IPS DF 6.9 (cell line): ENCODE measurements around the gene NCK2.

Experiments used
- DNase-seq: peaks from one replicate; pipeline ENCODE4 v3.0.0-alpha.2; 2013; ENCODE audit warnings: low read depth, low spot score
- H3K27ac ChIP-seq: one replicate; pipeline ENCODE4 v1.5.1; 2013; ENCODE audit warnings: low read length, control low read depth
- H3K27me3 ChIP-seq: 2 replicates; pipeline ENCODE4 v1.6.1; 2013; ENCODE audit warnings: mild to moderate bottlenecking, low read length; ENCODE audit not compliant: control insufficient read depth, insufficient read depth
- H3K36me3 ChIP-seq: 2 replicates; pipeline ENCODE4 v1.6.1; 2013; ENCODE audit warnings: low read length; ENCODE audit not compliant: control insufficient read depth, insufficient read depth
- H3K4me1 ChIP-seq: 2 replicates; pipeline ENCODE4 v1.6.1; 2013; ENCODE audit warnings: low read length; ENCODE audit not compliant: control insufficient read depth, insufficient read depth
- H3K4me3 ChIP-seq: 2 replicates; pipeline ENCODE4 v1.5.1; 2013; ENCODE audit warnings: mild to moderate bottlenecking, low read length
- H3K9me3 ChIP-seq: 2 replicates; pipeline ENCODE4 v1.6.1; 2013; ENCODE audit warnings: low read length, inconsistent platforms; ENCODE audit not compliant: control insufficient read depth, insufficient read depth
- WGBS: extraction: QIAGEN DNeasy Blood & Tissue Kit; methylation state at CpG from one replicate; pipeline ENCODE4 v1.1.7; 2013; ENCODE audit warnings: mixed read lengths, missing lambda C conversion rate; ENCODE audit not compliant: insufficient read length, insufficient coverage; 5-methylcytosine and 5-hydroxymethylcytosine counted together

Gene NCK2

GRCh38 chr2:105857076-105857740 is 112.5 kb downstream of the NCK2 start:
- no CpG with 5 or more reads among the region's 17 CpGs for WGBS
- H3K27me3 ChIP-seq = no peaks in the 10 kb centered on the region
- H3K4me3 ChIP-seq = no peak overlapping the region
- no peaks in the 10 kb centered on the region for H3K9me3 ChIP-seq
- H3K27ac ChIP-seq = no peak overlapping the region
- peaks cover 3% of the 10 kb centered on the region; the same call in 1 of the 2 replicates for H3K36me3 ChIP-seq
- no peaks in the 10 kb centered on the region; the same call in none of the 2 replicates for H3K4me1 ChIP-seq
- DNase-seq = no peak

GRCh38 chr2:105858868-105859693 is 114.4 kb downstream of the NCK2 start:
- DNase-seq = no peak
- Histone ChIP-seq H3K4me1 (no peaks in the 10 kb centered on the region; the same call in 1 of the 2 replicates), H3K9me3 (no peaks in the 10 kb centered on the region), H3K27me3 (no peaks in the 10 kb centered on the region), H3K36me3 (peaks cover 3% of the 10 kb centered on the region; the same call in 1 of the 2 replicates), H3K4me3 (no peak overlapping the region), H3K27ac (no peak overlapping the region)
- no CpG with 5 or more reads among the region's 8 CpGs for WGBS

DNA sequence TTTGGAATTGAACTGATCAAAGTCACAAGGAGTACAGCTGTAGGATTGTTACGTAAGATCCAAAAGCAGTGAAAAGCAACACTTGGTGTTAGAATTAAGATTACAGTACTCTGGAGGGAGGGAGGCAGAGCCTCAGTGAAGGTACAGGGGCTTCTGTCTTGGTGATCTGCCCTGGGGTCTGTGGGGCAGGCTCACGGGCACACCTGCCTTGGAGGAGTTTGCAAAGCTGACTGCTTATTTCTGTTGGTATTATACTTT is 114.9 kb downstream of the NCK2 start:
- Histone ChIP-seq H3K4me3 (no peak overlapping the region), H3K27ac (no peak overlapping the region), H3K36me3 (peaks cover 3% of the 10 kb centered on the region; the same call in 1 of the 2 replicates), H3K9me3 (no peaks in the 10 kb centered on the region), H3K4me1 (no peaks in the 10 kb centered on the region; the same call in 1 of the 2 replicates), H3K27me3 (no peaks in the 10 kb centered on the region)
- whole genome bisulfite sequencing = no CpG with 5 or more reads among the region's 2 CpGs
- no peak for DNase-seq

DNA sequence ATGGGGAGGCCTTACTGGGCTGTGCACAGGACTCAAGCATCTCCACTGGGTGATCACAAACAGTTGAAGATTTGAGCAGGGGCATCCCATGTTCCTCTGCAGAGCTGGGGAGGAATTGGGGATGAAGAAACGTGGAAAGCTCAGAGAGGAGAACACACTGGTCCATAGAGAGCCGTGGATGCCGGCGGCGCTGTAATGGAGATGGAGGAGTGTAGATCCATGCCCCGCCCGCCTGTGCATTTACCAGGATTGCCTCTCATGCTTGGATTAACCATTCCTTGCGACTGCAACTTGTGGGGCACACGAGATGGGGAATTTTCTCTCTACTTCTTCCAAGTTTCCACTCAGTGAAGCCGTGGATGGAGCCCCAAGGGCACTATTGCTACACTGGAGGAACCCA is 115.9 kb downstream of the NCK2 start:
- Histone ChIP-seq H3K27me3 (no peaks in the 10 kb centered on the region), H3K4me1 (no peaks in the 10 kb centered on the region; the same call in 1 of the 2 replicates), H3K9me3 (no peaks in the 10 kb centered on the region), H3K27ac (no peak overlapping the region), H3K4me3 (no peak overlapping the region), H3K36me3 (no peaks in the 10 kb centered on the region)
- no CpG with 5 or more reads among the region's 10 CpGs for WGBS
- no peak for DNase-seq

- Histone ChIP-seq H3K27me3 (no peaks in the 10 kb centered on the region), H3K36me3 (no peaks in the 10 kb centered on the region), H3K9me3 (no peaks in the 10 kb centered on the region), H3K4me3 (no peak overlapping the region), H3K27ac (no peak overlapping the region), H3K4me1 (no peaks in the 10 kb centered on the region; the same call in 1 of the 2 replicates)
- WGBS = no CpG with 5 or more reads among the region's 7 CpGs
- DNase-seq = no peak
Observed at GRCh38 chr2:105861200-105861599, 116.5 kb downstream of the NCK2 start.

DNA sequence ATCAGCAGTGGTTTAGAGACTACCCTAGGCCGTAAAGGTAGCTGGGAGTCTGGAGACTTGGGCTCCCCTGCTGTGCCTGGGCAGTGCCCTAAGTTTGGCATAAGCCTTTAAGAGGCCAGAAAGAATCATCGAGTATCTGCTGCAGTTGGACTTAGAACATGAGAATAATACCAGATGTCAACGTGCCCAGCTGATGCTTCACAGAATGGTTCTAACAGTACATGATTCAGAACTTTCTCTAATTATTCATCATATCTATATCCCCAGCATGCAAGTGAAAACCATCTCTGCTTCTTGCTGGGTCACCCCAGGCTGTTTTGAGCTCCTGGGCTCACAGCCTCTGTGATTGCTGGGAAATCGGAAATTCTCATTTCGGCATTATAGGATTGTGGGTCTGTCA is 118.1 kb downstream of the NCK2 start:
- Histone ChIP-seq H3K27me3 (no peaks in the 10 kb centered on the region), H3K4me3 (no peak overlapping the region), H3K9me3 (no peaks in the 10 kb centered on the region), H3K36me3 (no peaks in the 10 kb centered on the region), H3K4me1 (no peaks in the 10 kb centered on the region; the same call in 1 of the 2 replicates), H3K27ac (no peak overlapping the region)
- no CpG with 5 or more reads among the region's 5 CpGs for WGBS
- DNase-seq = no peak

DNA sequence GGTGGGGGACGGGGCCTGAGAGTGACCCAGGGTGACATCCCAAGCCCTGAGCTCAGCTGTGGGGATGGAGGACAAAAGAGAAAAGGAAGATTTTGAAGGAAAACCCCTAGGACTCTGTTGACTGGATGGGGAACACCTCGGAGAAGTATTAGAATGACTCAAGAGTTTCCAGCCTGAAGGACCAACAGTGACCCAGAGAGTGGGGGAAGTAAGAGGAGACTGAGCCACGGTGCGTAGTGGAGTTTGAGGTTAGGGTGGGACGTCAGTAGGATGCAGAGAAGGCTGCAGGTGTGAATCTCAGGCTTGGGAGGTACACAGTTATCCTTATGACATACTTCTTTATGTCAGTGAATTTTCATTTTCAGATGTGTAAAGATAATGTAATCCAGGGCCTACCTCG is 119.5 kb downstream of the NCK2 start:
- Histone ChIP-seq H3K36me3 (no peaks in the 10 kb centered on the region), H3K9me3 (no peaks in the 10 kb centered on the region), H3K27ac (no peak overlapping the region), H3K27me3 (no peaks in the 10 kb centered on the region), H3K4me3 (no peak overlapping the region), H3K4me1 (no peaks in the 10 kb centered on the region; the same call in 1 of the 2 replicates)
- no CpG with 5 or more reads among the region's 6 CpGs for WGBS
- no peak for DNase-seq

- Histone ChIP-seq H3K27me3 (no peaks in the 10 kb centered on the region), H3K4me3 (no peak overlapping the region), H3K9me3 (no peaks in the 10 kb centered on the region), H3K36me3 (no peaks in the 10 kb centered on the region), H3K4me1 (no peaks in the 10 kb centered on the region; the same call in 1 of the 2 replicates), H3K27ac (no peak overlapping the region)
- no CpG with 5 or more reads among the region's 9 CpGs for WGBS
- DNase-seq = no peak
Observed at GRCh38 chr2:105865222-105865913, 120.7 kb downstream of the NCK2 start.

- WGBS = no CpG with 5 or more reads among the region's 13 CpGs
- Histone ChIP-seq H3K4me3 (no peak overlapping the region), H3K27me3 (no peaks in the 10 kb centered on the region), H3K9me3 (no peaks in the 10 kb centered on the region), H3K4me1 (no peaks in the 10 kb centered on the region), H3K36me3 (no peaks in the 10 kb centered on the region), H3K27ac (no peak overlapping the region)
- no peak for DNase-seq
Observed at GRCh38 chr2:105866216-105867185, 121.8 kb downstream of the NCK2 start.
